SK-N-SH (cell line): Measurements from ENCODE around the gene CIT. TPM values are rescaled to one million over a fixed set of nuclear protein-coding genes. Genes with fewer than 3 reads are reported as not detected.

Experiments
- CTCF ChIA-PET: fragments of 300-600, 350-600 bp; formaldehyde crosslinking; extraction: SDS; loops from one replicate; lab custom pipeline; 2021; lab: Yijun Ruan, JAX
- POLR2A ChIA-PET: fragments of 350-600 bp; sonication (Branson Sonifier 250); formaldehyde crosslinking; extraction: SDS; loops from one replicate; lab custom pipeline; 2020; ENCODE audit warnings: antibody characterized with exemption, inconsistent platforms; lab: Yijun Ruan, JAX
- DNase-seq: peaks from one replicate; pipeline ENCODE4 v3.0.0; 2012
- H2AFZ ChIP-seq: fragments of 200-600 bp; sonication (generic); 2 replicates; pipeline ENCODE4 v1.8.1; 2016; ENCODE audit warnings: antibody characterized with exemption, mild to moderate bottlenecking, low read depth
- H3F3A ChIP-seq: fragments of 200-600 bp; sonication (generic); replicated peaks from 2 replicates; pipeline ENCODE3; 2016; ENCODE audit warnings: antibody characterized with exemption, mild to moderate bottlenecking; ENCODE audit not compliant: insufficient read depth
- H3K27ac ChIP-seq, 2 experiments: fragments of 200-500 bp in 1 of 2; fragments of 200-600 bp in 1 of 2; sonication (Bioruptor generic) in 1 of 2; sonication (generic), shearing (Covaris generic) in 1 of 2; 2 replicates each; pipeline versions ENCODE4 v1.5.1 to v1.6.1; 2014 to 2016; ENCODE audit warnings: low read depth in 2 of 2, inconsistent platforms in 1 of 2, low read length in 1 of 2, mild to moderate bottlenecking in 1 of 2, mixed read lengths in 1 of 2
- H3K27me3 ChIP-seq: fragments of 200-600 bp; sonication (generic), shearing (Covaris generic); 2 replicates; pipeline ENCODE4 v1.6.1; 2016; ENCODE audit warnings: mixed run types; ENCODE audit not compliant: insufficient read depth
- H3K36me3 ChIP-seq, 2 experiments: fragments of 200-500 bp in 1 of 2; fragments of 200-600 bp in 1 of 2; sonication (Bioruptor generic) in 1 of 2; sonication (generic) in 1 of 2; replicated peaks in 1 of 2; 2 replicates each; pipeline versions ENCODE3 to v1.5.1; 2014 to 2016; ENCODE audit warnings: low read length in 1 of 2, mild to moderate bottlenecking in 1 of 2; ENCODE audit not compliant: insufficient read depth in 2 of 2, control insufficient read depth in 1 of 2
- H3K4me1 ChIP-seq, 2 experiments: fragments of 200-500 bp in 1 of 2; fragments of 200-600 bp in 1 of 2; sonication (Bioruptor generic) in 1 of 2; sonication (generic), shearing (Covaris generic) in 1 of 2; 2 replicates each; pipeline versions ENCODE4 v1.5.1 to v1.6.1; 2014 to 2016; ENCODE audit warnings: low read depth in 1 of 2, low read length in 1 of 2, mixed run types in 1 of 2; ENCODE audit not compliant: insufficient read depth in 2 of 2, control insufficient read depth in 1 of 2
- H3K4me2 ChIP-seq: fragments of 200-600 bp; sonication (generic), shearing (Covaris generic); 2 replicates; pipeline ENCODE4 v1.6.1; 2017; ENCODE audit warnings: mixed run types
- H3K4me3 ChIP-seq, 2 experiments: fragments of 200-500 bp in 1 of 2; fragments of 200-600 bp in 1 of 2; sonication (Bioruptor generic) in 1 of 2; sonication (generic), shearing (Covaris generic) in 1 of 2; 2 replicates each; pipeline versions ENCODE4 v1.5.1 to v1.8.1; 2014 to 2016; ENCODE audit warnings: low read depth in 2 of 2, inconsistent platforms in 1 of 2, low read length in 1 of 2, mild to moderate bottlenecking in 1 of 2, mixed read lengths in 1 of 2, moderate library complexity in 1 of 2
- H3K79me2 ChIP-seq: fragments of 200-600 bp; sonication (generic); 2 replicates; pipeline ENCODE4 v1.8.1; 2017; ENCODE audit warnings: mild to moderate bottlenecking; ENCODE audit not compliant: insufficient read depth
- H3K9ac ChIP-seq: fragments of 200-600 bp; sonication (generic); 2 replicates; pipeline ENCODE4 v1.6.1; 2017; ENCODE audit warnings: mixed run types
- H3K9me2 ChIP-seq: fragments of 200-600 bp; sonication (generic); 2 replicates; pipeline ENCODE4 v1.6.1; 2017; ENCODE audit warnings: mixed run types
- H3K9me3 ChIP-seq: fragments of 200-600 bp; sonication (generic); 2 replicates; pipeline ENCODE4 v1.6.1; 2017; ENCODE audit warnings: mixed run types, mild to moderate bottlenecking, moderate library complexity
- H4K20me1 ChIP-seq: fragments of 200-600 bp; sonication (generic); 2 replicates; pipeline ENCODE4 v1.6.1; 2017; ENCODE audit warnings: mild to moderate bottlenecking, mixed run types; ENCODE audit not compliant: insufficient read depth
- ELF1 ChIP-seq: IDR thresholded peaks from 2 replicates; pipeline ENCODE4 v1.4.0; 2012
- FOXM1 ChIP-seq: IDR thresholded peaks from 2 replicates; pipeline ENCODE4 v1.4.0; 2012; ENCODE audit warnings: low read depth, mild to moderate bottlenecking
- GABPA ChIP-seq: IDR thresholded peaks from 2 replicates; pipeline ENCODE4 v1.4.0; 2012; ENCODE audit warnings: low read depth, mild to moderate bottlenecking
- IRF3 ChIP-seq: fragments of 150-350 bp; IDR thresholded peaks from 2 replicates; pipeline ENCODE4 v1.6.1; 2016; ENCODE audit warnings: mild to moderate bottlenecking, low read depth, low read length
- MEF2A ChIP-seq: IDR thresholded peaks from 2 replicates; pipeline ENCODE4 v1.4.0; 2012; ENCODE audit warnings: low read depth, borderline replicate concordance
- NFIC ChIP-seq: IDR thresholded peaks from 2 replicates; pipeline ENCODE4 v1.4.0; 2012; ENCODE audit warnings: borderline replicate concordance
- POLR2AphosphoS5 ChIP-seq: IDR thresholded peaks from 2 replicates; pipeline ENCODE4 v1.6.1; 2012; ENCODE audit warnings: low read depth, low read length
- RCOR1 ChIP-seq: fragments of 150-350 bp; IDR thresholded peaks from 2 replicates; pipeline ENCODE4 v1.6.1; 2017; ENCODE audit warnings: antibody characterized with exemption, low read length
- RFX5 ChIP-seq: IDR thresholded peaks from 2 replicates; pipeline ENCODE4 v1.6.1; 2012; ENCODE audit warnings: mild to moderate bottlenecking, improper control_type of control experiment, low read length
- RXRA ChIP-seq: IDR thresholded peaks from 2 replicates; pipeline ENCODE4 v1.4.0; 2012; ENCODE audit warnings: low read depth, mild to moderate bottlenecking, borderline replicate concordance
- SIN3A ChIP-seq: IDR thresholded peaks from 2 replicates; pipeline ENCODE4 v1.6.1; 2012; ENCODE audit warnings: low read depth, mild to moderate bottlenecking, low read length, moderate library complexity, borderline replicate concordance
- TEAD4 ChIP-seq: IDR thresholded peaks from 2 replicates; pipeline ENCODE4 v1.4.0; 2012; ENCODE audit warnings: mild to moderate bottlenecking, borderline replicate concordance; ENCODE audit not compliant: insufficient read depth
- USF1 ChIP-seq: IDR thresholded peaks from 2 replicates; pipeline ENCODE4 v1.4.0; 2012; ENCODE audit warnings: low read depth, borderline replicate concordance
- WGBS: methylation state at CpG from one replicate; pipeline ENCODE4 v1.1.6; 2017; ENCODE audit warnings: low lambda C conversion rate; 5-methylcytosine and 5-hydroxymethylcytosine counted together
- polyA plus RNA-seq, 3 experiments: library from polyadenylated mRNA; depleted of rRNA; stranded (reverse); fragments of >200 nt; gene quantifications; 2 replicates each; pipeline ENCODE4 v1.2.3, GENCODE V29; 2012
- TF ChIP-seq, protein P1 (sequence below): IDR thresholded peaks from 2 replicates; pipeline ENCODE4 v1.4.0; 2012; ENCODE audit warnings: low read depth, borderline replicate concordance
- TF ChIP-seq, protein P2 (sequence below): IDR thresholded peaks from 2 replicates; pipeline ENCODE4; 2012

Gene CIT
- polyA plus RNA-seq, 1 of the 3 experiments (the other 2 are of a cell fraction), result 7.7 TPM

DNA sequence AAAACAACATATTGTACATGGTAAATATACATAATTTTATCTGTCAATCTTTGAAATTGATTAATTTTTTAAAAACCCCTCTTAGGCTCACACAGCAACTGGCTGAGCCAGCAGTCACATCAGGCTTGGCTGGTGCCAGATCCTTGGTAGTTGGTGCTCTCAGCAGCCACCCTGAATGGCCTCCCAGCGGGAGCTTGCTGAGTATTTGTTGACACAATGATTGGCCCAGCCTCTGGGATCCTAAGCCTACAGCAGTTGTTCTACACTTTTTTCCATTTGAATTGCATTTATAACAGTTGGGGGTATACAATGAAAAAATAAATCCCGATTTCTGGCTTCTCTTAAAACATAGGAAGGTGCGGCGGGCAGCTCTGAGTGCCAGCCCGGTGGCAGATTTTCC is 198.0 kb downstream of the CIT start:
- no peaks in the 10 kb centered on the region for H4K20me1 ChIP-seq
- no peak overlapping the region for H3K4me2 ChIP-seq
- H3K4me1 ChIP-seq, result no peaks in the 10 kb centered on the region
- CTCF ChIA-PET, result interaction anchor here (0.9 to 1.3 kb wide), 3 partner anchors 11 to 29 kb away, joined by 3 to 4 read pairs (median 4); partner anchors contain the start of gene PRKAB1
- H3K9ac ChIP-seq, result no peak overlapping the region
- no peak for DNase-seq
- H2AFZ ChIP-seq, result no peak overlapping the region
- H3K9me3 ChIP-seq, result no peaks in the 10 kb centered on the region
- 96% methylated on average over 5 of the region's 5 CpGs for WGBS
- H3K79me2 ChIP-seq, result no peaks in the 10 kb centered on the region
- H3K9me2 ChIP-seq, result no peaks in the 10 kb centered on the region
- POLR2A ChIA-PET, result no interaction called here
- H3F3A ChIP-seq, result peaks cover 13% of the 10 kb centered on the region
- H3K4me3 ChIP-seq, result no peak overlapping the region
- H3K27me3 ChIP-seq, result no peaks in the 10 kb centered on the region
- peaks cover 43 to 83% of the 10 kb centered on the region in 2 experiments for H3K36me3 ChIP-seq
- no peak for TF ChIP-seq IRF3
- TF ChIP-seq POLR2AphosphoS5, result no peak
- no peak for TF ChIP-seq NFIC
- TF ChIP-seq FOXM1, result no peak
- no peak for TF ChIP-seq TEAD4
- TF ChIP-seq USF1, result no peak
- TF ChIP-seq, protein P1, sequence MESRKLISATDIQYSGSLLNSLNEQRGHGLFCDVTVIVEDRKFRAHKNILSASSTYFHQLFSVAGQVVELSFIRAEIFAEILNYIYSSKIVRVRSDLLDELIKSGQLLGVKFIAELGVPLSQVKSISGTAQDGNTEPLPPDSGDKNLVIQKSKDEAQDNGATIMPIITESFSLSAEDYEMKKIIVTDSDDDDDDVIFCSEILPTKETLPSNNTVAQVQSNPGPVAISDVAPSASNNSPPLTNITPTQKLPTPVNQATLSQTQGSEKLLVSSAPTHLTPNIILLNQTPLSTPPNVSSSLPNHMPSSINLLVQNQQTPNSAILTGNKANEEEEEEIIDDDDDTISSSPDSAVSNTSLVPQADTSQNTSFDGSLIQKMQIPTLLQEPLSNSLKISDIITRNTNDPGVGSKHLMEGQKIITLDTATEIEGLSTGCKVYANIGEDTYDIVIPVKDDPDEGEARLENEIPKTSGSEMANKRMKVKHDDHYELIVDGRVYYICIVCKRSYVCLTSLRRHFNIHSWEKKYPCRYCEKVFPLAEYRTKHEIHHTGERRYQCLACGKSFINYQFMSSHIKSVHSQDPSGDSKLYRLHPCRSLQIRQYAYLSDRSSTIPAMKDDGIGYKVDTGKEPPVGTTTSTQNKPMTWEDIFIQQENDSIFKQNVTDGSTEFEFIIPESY, result no peak
- no peak for TF ChIP-seq RCOR1
- TF ChIP-seq, protein P2, sequence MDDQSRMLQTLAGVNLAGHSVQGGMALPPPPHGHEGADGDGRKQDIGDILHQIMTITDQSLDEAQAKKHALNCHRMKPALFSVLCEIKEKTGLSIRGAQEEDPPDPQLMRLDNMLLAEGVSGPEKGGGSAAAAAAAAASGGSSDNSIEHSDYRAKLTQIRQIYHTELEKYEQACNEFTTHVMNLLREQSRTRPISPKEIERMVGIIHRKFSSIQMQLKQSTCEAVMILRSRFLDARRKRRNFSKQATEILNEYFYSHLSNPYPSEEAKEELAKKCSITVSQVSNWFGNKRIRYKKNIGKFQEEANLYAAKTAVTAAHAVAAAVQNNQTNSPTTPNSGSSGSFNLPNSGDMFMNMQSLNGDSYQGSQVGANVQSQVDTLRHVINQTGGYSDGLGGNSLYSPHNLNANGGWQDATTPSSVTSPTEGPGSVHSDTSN, result no peak
- no peak for TF ChIP-seq GABPA
- TF ChIP-seq MEF2A, result no peak
- TF ChIP-seq, all 33 proteins: peak for 0
- H3K27ac ChIP-seq, result no peak overlapping the region

DNA sequence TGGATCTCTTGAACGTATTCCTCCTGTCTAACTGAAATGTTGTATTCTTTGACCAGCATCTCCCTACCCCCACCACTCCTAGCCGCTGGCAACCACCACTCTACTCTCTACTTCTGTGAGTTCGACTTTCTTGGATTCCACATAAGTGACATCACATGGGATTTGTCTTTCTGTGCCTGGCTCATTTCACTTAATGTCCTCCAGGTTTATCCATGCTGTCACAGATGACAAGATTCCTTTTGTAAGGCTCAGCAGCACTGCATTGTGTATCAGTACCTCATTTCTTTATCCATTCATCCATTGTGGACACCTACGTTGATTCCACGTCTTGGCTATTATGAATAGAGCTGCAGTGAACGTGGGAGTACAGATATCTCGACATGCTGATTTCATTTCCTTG is 198.7 kb downstream of the CIT start:
- POLR2A ChIA-PET, result interaction anchor here (0.6 kb wide), 1 partner anchor 9 kb away, joined by 3 read pairs; no protein-coding TSS in a partner anchor

More for the DNA sequence above, 198.7 kb downstream of the CIT start:
- peaks cover 49 to 89% of the 10 kb centered on the region in 2 experiments for H3K36me3 ChIP-seq
- no peak overlapping the region for H3K9ac ChIP-seq
- TF ChIP-seq SIN3A, result no peak
- TF ChIP-seq IRF3, result no peak
- TF ChIP-seq ELF1, result no peak
- TF ChIP-seq RFX5, result no peak
- no peak for TF ChIP-seq RXRA
- CTCF ChIA-PET, result interaction anchor here (0.9 kb wide), 1 partner anchor 10 kb away, joined by 4 read pairs; the partner anchor contains the start of gene PRKAB1
- WGBS, result 84% methylated on average over 7 of the region's 7 CpGs
- H3K9me3 ChIP-seq, result no peaks in the 10 kb centered on the region
- no peaks in the 10 kb centered on the region for H3K4me1 ChIP-seq
- H3K4me2 ChIP-seq, result no peak overlapping the region
- H3F3A ChIP-seq, result peaks cover 13% of the 10 kb centered on the region
- H2AFZ ChIP-seq, result no peak overlapping the region
- no peak overlapping the region for H3K4me3 ChIP-seq
- H4K20me1 ChIP-seq, result no peaks in the 10 kb centered on the region
- H3K27me3 ChIP-seq, result no peaks in the 10 kb centered on the region
- no peaks in the 10 kb centered on the region for H3K9me2 ChIP-seq
- peaks cover 4% of the 10 kb centered on the region; the same call in 1 of the 2 replicates for H3K79me2 ChIP-seq
- DNase-seq, result no peak
- no peak overlapping the region for H3K27ac ChIP-seq
